ENCODE results near the gene ADAMTSL1. TPM values are rescaled to one million over a fixed set of nuclear protein-coding genes. Genes with fewer than 3 reads are reported as not detected.

Gene ADAMTSL1
- total and polyA plus RNA-seq, 2 of the 13 experiments (the other 11 are each of a cell fraction or from before 2014, with no cell fraction given) = not detected

- Histone ChIP-seq H3K4me2 (ENCODE audit: low read depth, low read length) (no peak overlapping the region), H3K27me3 (ENCODE audit: control insufficient read depth in 1 of 2, insufficient read depth in 2 of 2, low read length in 2 of 2) (no peaks in the 10 kb centered on the region), H2AFZ (ENCODE audit: low read length) (no peak overlapping the region), H3K9me3 (ENCODE audit: low read length) (no peaks in the 10 kb centered on the region), H4K20me1 (ENCODE audit: insufficient read depth, low read length) (no peaks in the 10 kb centered on the region), H3K27ac (ENCODE audit: extremely low read length, insufficient read depth, low read length) (no peak overlapping the region), H3K9ac (ENCODE audit: insufficient read depth, low read depth, low read length) (no peak overlapping the region), H3K4me3 (replicated peaks in 1 of 3; ENCODE audit: insufficient read depth in 1 of 3, low read depth in 2 of 3, low read length in 3 of 3) (no peak overlapping the region), H3K79me2 (ENCODE audit: insufficient read depth, low read length) (no peaks in the 10 kb centered on the region), H3K36me3 (replicated peaks in 1 of 2; ENCODE audit: control insufficient read depth in 1 of 2, insufficient read depth in 2 of 2, low read length in 2 of 2) (no peaks in the 10 kb centered on the region), H3K4me1 (ENCODE audit: insufficient read depth, low read length) (no peaks in the 10 kb centered on the region)
- POLR2A ChIA-PET = no interaction called here
- no peak for FAIRE-seq
- CTCF ChIA-PET (ENCODE audit: low intra/inter-chr PET ratio, low total read pairs) = no interaction called here
- no TSS peak for BruUV-seq (replicated peaks)
- intact Hi-C loops (cut with micrococcal nuclease; ENCODE audit: unreplicated experiment) = no loop called here
- in situ Hi-C loops (cut with HindIII; ENCODE audit: extremely low pct_ligation_motif_present, low pct_unique_long_range_greater_than_20kb) = no loop called here
- no peak for ATAC-seq
- no peak for DNase-seq (ENCODE audit: low spot score)
- WGBS (ENCODE audit: low lambda C conversion rate) = 8% methylated on average over 5 of the region's 5 CpGs
- no peak for TF ChIP-seq ZNF503 (CRISPR knock-in tag; IDR thresholded peaks at IDR 0.05)
- no peak for TF ChIP-seq KMT2B (CRISPR knock-in tag; IDR thresholded peaks at IDR 0.05)
- TF ChIP-seq ISL2 (CRISPR knock-in tag; IDR thresholded peaks at IDR 0.05) = no peak
- TF ChIP-seq AKNA (CRISPR knock-in tag; IDR thresholded peaks at IDR 0.05; ENCODE audit: borderline replicate concordance) = no peak
- TF ChIP-seq BHLHE40 (IDR thresholded peaks at IDR 0.05; ENCODE audit: low read length) = no peak
- no peak for TF ChIP-seq ZFX (CRISPR knock-in tag; IDR thresholded peaks at IDR 0.05; ENCODE audit: low read depth)
- TF ChIP-seq ZNF335 (CRISPR knock-in tag; IDR thresholded peaks at IDR 0.05) = no peak
- no peak for TF ChIP-seq XRCC5 (optimal IDR thresholded peaks at IDR 0.05; ENCODE audit: low read length)
- no peak for TF ChIP-seq KDM2A (CRISPR knock-in tag; IDR thresholded peaks at IDR 0.05; ENCODE audit: borderline replicate concordance, low read depth)
- no peak for TF ChIP-seq EZH2 (conservative IDR thresholded peaks at IDR 0.05; ENCODE audit: low read depth, low read length)
- no peak for TF ChIP-seq ZNF460 (CRISPR knock-in tag; IDR thresholded peaks at IDR 0.05; ENCODE audit: borderline replicate concordance)
- no peak for TF ChIP-seq PRPF4 (IDR thresholded peaks at IDR 0.05; ENCODE audit: low read depth, low read length, poor library complexity, severe bottlenecking)
- TF ChIP-seq ZNF441 (CRISPR knock-in tag; IDR thresholded peaks at IDR 0.05; ENCODE audit: borderline replicate concordance) = no peak
- TF ChIP-seq SMC3 (IDR thresholded peaks at IDR 0.05; ENCODE audit: low read length) = no peak
- TF ChIP-seq CERS6 (CRISPR knock-in tag; IDR thresholded peaks at IDR 0.05) = no peak
- no peak for TF ChIP-seq AGO1 (IDR thresholded peaks at IDR 0.05; ENCODE audit: low read depth, low read length, poor library complexity, severe bottlenecking)
- no peak for TF ChIP-seq KAT7 (CRISPR knock-in tag; IDR thresholded peaks at IDR 0.05; ENCODE audit: borderline replicate concordance)
- no peak for TF ChIP-seq ZSCAN20 (CRISPR knock-in tag; IDR thresholded peaks at IDR 0.05; ENCODE audit: borderline replicate concordance)
Observed at GRCh38 chr9:18632632-18633403, 158.9 kb downstream of the ADAMTSL1 start.

Data from HepG2 (cell line).